Mesenteric fat pad (tissue), 1 donor: ENCODE measurements around the gene ERFE. TPM values are rescaled to one million over a fixed set of nuclear protein-coding genes. Genes with fewer than 3 reads are reported as not detected.

Source experiments
- DNase-seq: peaks from one replicate; pipeline ENCODE4 v3.0.0-alpha.2; 2020; ENCODE audit warnings: low spot score
- total RNA-seq: library from RNA; stranded (reverse); fragmentation: NEBNext Ultra II Directional; extraction: Animal tissue kit (Norgen Biotek cat#: 25700); gene quantifications from one replicate; pipeline ENCODE4 v1.2.1, GENCODE V29; 2021
- donor health status: DM: yes; HTN: yes; CAD: no.

The ERFE gene
- total RNA-seq, 1 donor from 2014 or later = 1.5 TPM

GRCh38 chr2:238138331-238139195 lies 20.2 kb upstream of the ERFE start, which contains the start of gene KLHL30:
TSS of gene KLHL30 (plus strand) at chr2:238138668. CDS start at chr2:238140755, 2,087 bp downstream.
- DNase-seq = no peak

DNA sequence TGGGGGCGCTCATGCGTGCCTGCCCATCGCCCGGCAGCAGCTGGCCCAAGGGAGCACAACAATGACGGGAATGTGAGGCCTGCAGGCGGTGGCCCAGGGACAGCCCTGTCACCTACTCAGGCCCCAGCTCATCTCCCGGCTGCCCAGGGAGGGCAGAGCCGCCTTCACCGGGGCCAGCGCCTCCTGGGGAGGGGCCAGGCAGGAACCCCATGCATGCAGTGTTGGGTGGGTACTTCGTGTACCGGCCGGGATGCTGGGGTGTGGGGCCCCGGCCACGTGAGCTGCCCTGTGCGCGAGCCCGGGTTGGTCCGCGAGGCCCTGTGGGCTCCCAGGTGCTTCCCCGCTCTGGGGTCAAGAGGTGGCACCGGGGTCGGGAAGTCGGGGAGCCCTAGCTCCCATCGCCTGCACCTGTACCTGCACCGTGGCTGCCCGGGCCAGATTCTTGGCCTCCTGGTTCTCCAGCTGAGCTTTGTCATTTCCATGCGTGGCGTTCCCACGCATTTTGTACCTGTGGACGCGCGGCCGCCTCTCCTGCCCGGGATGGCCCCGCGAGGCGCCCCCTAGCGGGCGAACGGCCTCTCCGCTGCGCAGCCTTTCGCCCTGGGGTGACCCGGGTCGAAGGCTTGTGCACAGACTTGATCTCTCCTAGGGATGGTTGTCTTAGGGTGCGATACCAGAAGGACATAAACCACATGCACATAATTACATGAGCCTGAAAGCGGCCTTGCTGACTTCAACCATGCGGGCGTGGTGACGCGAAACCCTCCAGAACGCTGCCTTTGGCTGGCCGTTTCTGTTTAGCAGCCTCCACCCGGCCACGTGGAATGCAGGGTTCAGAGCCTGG lies 19.4 kb upstream of the ERFE start:
- DNase-seq = no peak

DNA sequence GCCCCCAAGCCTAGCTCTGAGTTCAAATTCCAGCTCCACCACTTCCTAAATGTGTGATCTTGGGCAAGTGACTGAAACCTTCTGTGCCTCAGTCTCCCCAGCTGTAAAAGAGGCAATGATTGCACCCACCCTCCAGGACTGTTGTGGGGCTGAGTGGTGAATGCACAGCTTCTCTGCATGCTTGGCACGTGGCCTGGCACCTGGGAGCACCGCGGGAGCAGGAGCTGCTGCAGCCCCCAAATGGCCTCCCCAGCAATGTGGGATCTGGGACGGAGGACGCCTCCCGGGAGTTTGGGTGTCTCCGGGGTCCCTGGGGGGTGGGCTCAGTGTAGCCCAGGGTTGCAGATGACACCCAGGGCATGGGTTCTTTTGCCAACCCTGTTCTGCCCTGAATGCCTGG lies 18.7 kb upstream of the ERFE start:
- DNase-seq = no peak

DNA sequence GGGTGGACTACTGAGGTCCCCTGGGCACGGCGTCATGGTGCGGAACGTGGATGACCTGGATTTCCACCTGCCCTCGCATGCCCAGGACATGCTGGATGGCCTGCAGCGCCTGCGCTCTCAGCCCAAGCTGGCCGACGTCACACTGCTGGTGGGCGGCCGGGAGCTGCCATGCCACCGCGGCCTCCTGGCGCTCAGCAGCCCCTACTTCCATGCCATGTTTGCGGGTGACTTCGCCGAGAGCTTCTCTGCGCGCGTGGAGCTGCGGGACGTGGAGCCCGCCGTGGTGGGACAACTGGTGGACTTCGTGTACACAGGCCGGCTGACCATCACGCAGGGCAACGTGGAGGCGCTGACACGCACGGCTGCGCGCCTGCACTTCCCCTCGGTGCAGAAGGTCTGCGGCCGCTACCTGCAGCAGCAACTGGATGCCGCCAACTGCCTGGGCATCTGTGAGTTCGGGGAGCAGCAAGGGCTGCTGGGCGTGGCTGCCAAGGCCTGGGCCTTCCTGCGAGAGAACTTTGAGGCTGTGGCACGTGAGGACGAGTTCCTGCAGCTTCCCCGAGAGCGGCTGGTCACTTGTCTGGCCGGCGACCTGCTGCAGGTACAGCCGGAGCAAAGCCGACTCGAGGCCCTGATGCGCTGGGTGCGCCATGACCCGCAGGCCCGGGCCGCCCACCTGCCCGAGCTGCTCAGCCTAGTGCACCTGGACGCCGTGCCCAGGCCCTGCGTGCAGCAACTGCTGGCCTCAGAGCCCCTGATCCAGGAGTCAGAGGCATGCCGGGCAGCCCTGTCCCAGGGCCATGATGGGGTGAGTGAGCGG lies 17.8 kb upstream of the ERFE start:
- no peak for DNase-seq

DNA sequence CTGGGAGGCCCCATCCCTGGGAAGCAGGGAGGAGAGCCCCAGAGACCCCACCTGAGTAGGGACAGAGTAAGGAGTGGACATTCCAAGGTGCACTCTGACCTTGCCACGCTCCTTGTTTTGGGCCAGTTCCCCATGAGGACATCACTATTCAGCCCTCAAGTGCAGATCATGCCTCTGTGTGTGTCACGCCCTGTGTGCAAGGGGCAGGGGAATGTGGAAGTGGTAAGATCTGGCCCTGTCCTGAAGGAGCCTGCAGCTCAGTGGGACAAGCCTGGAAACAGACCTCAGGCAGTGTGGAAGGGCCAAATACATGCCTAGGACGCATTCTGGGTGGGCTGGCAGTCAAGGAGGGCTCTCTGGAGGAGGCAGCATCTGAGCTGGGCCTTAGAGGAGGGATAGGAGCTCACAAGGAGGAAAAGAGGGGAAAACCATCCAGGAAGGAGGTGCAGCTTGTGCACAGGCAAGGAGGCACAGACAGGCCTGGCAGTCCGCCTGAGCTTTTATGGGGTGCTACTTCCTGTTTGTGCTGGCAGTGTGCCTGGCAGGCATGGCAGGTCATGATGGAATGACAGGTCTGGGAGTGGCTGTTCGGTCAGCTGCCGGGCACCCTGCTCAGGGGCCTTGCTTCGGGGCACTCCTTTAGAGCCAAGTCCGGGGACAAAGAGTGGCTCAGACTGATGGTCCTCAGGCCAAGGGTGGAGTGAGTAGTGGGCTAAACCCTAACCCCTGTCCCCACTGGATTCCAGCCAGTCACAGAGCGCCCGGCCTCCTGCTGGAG lies 17.0 kb upstream of the ERFE start:
- no peak for DNase-seq

- no peak for DNase-seq
These were observed 16.2 kb upstream of the ERFE start for GRCh38 chr2:238142382-238143205.

DNA sequence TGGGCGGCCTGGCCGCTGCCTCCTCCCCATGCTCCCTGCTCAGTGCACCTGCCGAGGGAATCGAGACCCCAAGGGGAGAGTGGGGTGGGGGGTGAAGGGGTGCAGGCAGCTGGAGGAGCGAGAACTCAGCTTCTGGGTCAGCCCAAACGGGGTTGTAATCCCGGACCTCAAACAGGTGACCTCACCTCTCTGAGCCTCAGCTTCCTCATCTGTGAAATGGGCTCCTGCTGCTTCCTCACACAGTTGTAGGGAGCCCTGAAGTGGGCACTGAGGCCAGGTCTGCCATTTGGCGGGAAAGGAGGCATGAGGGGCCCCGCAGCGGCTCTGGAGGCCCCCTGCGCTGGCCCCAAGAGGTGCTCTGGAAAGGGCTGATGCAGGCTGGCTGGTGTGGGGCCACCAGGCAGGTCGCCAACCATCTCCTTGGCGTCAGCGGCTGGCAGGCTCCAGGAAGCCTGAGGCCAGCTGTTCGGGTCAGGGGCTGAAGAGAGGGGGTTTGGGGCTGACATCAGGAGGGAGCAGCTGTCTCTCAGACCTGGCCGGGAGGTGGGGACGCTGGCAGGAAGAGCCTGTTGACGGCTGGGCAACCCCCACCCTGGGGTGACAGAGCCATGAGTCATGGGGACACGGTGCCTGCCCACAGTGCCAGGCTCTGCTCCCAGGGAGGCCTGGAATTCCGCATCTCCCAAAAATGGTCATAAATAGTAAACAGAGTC lies 15.4 kb upstream of the ERFE start:
- no peak for DNase-seq

GRCh38 chr2:238144262-238144661 lies 14.5 kb upstream of the ERFE start:
- DNase-seq = no peak

DNA sequence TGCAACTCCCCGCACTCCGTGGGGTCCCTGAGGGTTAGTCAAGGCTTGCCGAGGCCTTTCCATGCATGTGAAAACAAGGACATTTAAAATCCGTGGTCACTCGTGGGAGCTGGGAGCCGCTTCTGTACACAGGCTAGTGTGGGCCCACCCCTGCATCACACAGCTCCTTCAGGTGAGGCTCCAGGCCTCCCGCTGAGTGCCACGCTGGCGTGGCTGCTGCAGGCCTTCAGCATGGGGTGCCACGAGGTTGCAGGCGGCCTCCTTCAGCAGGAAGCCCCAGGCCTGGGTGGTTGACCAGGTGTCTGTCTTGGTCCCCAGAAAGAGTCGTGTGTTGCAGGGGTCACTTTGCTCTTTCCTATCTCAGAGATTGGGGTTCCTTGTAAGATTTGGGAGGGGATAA lies 13.7 kb upstream of the ERFE start:
- no peak for DNase-seq

DNA sequence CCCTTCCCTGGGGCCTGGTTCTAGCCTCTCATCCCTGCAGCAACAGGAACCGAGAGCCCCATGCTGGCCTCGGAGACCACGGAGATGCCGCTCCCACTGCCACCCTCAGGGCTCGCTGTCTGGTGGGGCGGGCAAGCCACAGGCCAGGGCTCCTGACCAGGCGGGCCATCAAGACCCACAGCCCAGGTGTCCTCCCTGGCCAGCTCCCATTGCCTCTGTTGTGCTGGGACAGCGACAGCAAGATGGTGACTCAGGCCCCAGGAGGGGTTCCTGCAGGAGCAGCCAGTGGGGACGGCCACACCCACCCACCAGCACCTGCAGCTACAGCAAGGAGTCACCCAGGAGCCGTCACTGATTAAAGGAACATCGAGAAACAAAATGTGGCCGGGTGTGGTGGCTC lies 12.9 kb upstream of the ERFE start:
- no peak for DNase-seq

DNA sequence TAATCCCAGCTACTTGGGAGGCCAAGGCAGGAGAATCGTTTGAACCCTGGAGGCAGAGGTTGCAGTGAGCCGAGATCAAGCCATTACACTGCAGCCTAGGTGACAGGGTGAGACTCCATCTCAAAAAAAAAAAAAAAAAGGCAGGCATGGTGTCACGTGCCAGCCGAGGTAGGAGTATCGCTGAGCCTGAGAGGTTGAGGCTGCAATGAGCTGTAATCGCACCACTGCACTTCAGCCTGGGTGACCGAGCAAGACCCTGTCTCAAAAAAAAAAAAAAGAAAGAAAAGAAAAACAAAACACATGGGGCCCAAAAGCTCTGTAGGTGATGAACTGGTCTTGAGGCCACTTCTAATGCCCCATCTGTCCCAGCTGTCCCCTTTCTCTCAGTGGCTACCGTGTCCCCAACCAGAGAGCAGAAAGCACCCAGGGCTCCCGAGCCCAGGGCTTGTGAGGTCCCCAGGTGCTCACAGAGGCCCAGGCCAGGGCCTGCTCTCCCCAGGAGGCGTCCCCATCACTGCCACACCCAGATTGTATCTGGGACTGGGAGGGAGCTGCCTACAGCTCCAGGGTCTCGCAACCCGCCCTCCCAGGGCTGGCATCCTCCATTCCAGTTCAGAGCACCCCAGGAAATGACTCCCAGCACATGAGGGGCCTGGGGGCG lies 11.8 kb upstream of the ERFE start:
- no peak for DNase-seq

DNA sequence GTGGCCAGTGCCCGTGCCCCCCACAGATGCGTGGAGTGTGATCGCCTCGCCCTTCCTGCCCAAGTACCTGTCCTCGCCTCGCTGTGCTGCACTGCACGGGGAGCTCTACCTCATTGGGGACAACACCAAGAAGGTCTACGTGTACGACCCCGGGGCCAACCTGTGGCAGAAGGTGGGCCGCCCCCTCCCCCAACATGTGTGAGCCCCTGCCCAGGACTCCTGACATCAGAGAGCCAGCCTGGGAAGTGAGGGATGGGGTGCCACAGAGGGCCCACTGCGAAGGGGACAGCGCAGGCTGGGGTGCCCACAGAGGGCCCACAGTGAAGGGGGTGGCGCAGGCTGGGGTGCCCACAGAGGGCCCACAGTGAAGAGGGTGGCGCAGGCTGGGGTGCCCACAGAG lies 9.8 kb upstream of the ERFE start:
- no peak for DNase-seq

- no peak for DNase-seq
These were observed 8.8 kb upstream of the ERFE start for GRCh38 chr2:238149841-238150572.

DNA sequence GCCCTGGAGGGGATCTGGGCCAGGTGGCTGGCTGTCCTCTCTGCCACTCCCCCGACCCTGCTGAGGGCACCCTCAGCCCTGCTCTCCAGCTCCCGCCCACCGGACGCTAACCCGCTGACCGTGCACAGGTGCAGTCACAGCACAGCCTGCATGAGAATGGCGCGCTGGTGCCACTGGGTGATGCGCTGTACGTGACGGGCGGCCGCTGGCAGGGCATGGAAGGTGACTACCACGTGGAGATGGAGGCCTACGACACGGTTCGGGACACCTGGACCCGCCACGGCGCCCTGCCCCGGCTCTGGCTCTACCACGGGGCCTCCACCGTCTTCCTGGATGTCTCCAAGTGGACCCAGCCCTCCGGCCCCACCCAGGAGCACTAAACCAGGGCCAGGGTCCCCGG lies 8.1 kb upstream of the ERFE start:
- no peak for DNase-seq

- no peak for DNase-seq
These were observed 7.6 kb upstream of the ERFE start for GRCh38 chr2:238151205-238151604.

DNA sequence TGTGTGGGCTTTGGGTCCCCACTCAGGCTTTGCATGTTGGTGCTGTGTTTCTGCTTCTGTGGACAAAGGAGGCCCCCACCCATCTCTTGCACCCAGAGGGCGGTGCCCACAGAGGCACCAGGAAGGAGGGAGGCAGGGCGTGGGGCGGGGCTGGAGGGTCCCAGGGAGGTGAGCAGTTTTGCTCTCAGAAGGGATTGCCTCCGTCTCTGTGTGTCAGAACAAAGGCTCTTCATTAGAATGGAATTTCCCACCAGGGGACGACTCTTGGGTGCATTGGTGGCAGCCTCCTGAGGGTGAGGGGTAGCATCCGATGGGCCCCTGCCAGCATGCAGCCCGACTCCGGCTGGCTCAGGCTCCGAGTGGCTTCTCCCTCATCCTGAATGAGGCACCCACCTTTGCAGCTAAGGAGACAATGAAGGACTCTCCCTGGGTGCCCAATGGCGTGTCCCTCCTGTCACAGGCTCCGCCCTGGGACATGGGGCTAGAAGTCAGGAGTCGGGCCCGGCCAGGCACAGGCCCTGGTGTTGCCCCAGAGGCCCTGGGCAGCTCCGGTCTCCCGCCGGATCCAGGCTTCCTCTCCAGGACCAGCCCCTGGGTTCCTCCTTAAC lies 7.0 kb upstream of the ERFE start:
- no peak for DNase-seq
